Endothelial cell (in vitro differentiated cells): ENCODE measurements around the gene TNFRSF1B. TPM values are rescaled to one million over a fixed set of nuclear protein-coding genes. Genes with fewer than 3 reads are reported as not detected.

Experiments
- DNase-seq: peaks from one replicate; pipeline ENCODE4 v3.0.0; 2021; ENCODE audit warnings: low spot score
- H3K27ac Mint-ChIP-seq: one replicate; pipeline ENCODE4 v1.8.0; 2021; ENCODE audit warnings: mixed read lengths, inconsistent platforms; ENCODE audit not compliant: unreplicated experiment
- H3K27me3 Mint-ChIP-seq: one replicate; pipeline ENCODE4 v1.8.0; 2021; ENCODE audit warnings: mild to moderate bottlenecking, moderate library complexity, mixed read lengths, inconsistent platforms; ENCODE audit not compliant: unreplicated experiment
- H3K36me3 Mint-ChIP-seq: one replicate; pipeline ENCODE4 v1.8.0; 2021; ENCODE audit warnings: mild to moderate bottlenecking, low read depth, mixed read lengths, inconsistent platforms; ENCODE audit not compliant: unreplicated experiment
- H3K4me1 Mint-ChIP-seq: one replicate; pipeline ENCODE4 v1.8.0; 2021; ENCODE audit warnings: mild to moderate bottlenecking, mixed read lengths, inconsistent platforms; ENCODE audit not compliant: unreplicated experiment
- H3K4me3 Mint-ChIP-seq: one replicate; pipeline ENCODE4 v1.8.0; 2021; ENCODE audit warnings: mild to moderate bottlenecking, mixed read lengths, inconsistent platforms; ENCODE audit not compliant: unreplicated experiment
- H3K9me3 Mint-ChIP-seq: one replicate; pipeline ENCODE4 v1.8.0; 2021; ENCODE audit warnings: mixed read lengths, inconsistent platforms; ENCODE audit not compliant: unreplicated experiment
- CTCF ChIP-seq: fragments of 200-600 bp; sonication (generic); IDR thresholded peaks from one replicate; pipeline ENCODE4 v1.5.0; 2021; ENCODE audit warnings: antibody characterized with exemption; ENCODE audit not compliant: unreplicated experiment
- total RNA-seq: library from RNA; stranded (reverse); fragmentation: NEBNext Ultra II Directional; extraction: Animal tissue kit (Norgen Biotek cat#: 25700); gene quantifications from one replicate; pipeline ENCODE4 v1.2.1, GENCODE V29; 2021; ENCODE audit not compliant: unreplicated experiment

TNFRSF1B gene
- total RNA-seq, 1 donor from 2014 or later: 142 TPM

DNA sequence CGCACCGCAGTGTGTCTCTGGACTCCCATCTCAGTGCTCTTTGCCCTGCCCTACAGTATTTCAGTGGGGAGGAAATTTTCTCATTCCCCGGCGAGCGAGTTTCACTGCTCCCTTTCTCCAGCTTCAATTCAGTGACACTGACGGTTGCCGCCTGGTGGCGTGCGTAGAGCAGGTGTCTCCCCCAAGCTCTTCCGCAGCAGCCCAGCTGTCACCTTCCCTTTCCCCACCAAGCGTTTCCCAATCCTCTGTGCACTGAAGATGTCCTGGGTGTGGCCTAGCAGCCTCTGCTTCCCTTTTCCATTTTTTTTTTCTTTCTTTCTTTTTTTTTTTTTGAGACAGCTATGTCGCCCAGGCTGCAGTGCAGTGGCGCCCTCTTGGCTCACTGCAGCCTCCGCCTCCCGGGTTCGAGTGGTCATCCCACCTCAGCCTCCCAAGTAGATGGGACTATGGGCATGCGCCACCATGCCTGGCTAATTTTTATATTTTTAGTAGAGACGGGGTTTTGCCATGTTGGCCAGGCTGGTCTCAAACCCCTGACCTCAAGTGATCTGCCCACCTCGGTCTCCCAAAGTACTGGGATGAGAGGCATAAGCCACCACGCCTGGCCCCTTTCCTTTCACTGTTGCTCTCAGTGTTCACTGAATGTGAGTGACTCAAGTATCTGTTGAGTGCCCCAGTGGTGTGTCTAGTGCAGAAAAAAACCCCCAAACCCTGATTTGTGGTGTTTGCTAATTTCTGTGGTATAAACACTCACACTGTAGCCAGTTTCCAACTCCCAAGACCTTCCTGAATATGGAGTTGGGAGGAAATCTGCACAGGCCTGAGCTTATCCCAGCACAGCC, 30.1 kb downstream of the TNFRSF1B start:
- TF ChIP-seq CTCF: peak; percentile 27
- DNase-seq: no peak

GRCh38 chr1:12197483-12197880, 30.7 kb downstream of the TNFRSF1B start:
- no peak for DNase-seq
- H3K4me3 Mint-ChIP-seq: no peak overlapping the region
- TF ChIP-seq CTCF: no peak
- H3K27ac Mint-ChIP-seq: no peak overlapping the region
- H3K36me3 Mint-ChIP-seq: peaks cover 38% of the 10 kb centered on the region
- peaks cover 8% of the 10 kb centered on the region for H3K4me1 Mint-ChIP-seq
- H3K9me3 Mint-ChIP-seq: no peaks in the 10 kb centered on the region
- H3K27me3 Mint-ChIP-seq: peaks cover 4% of the 10 kb centered on the region

More for the DNA sequence above, 30.1 kb downstream of the TNFRSF1B start:
- Mint-ChIP-seq H3K36me3 (peaks cover 36% of the 10 kb centered on the region), H3K4me1 (peaks cover 8% of the 10 kb centered on the region), H3K27me3 (peaks cover 5% of the 10 kb centered on the region), H3K4me3 (no peak overlapping the region), H3K27ac (no peak overlapping the region), H3K9me3 (no peaks in the 10 kb centered on the region)

- H3K9me3 Mint-ChIP-seq: no peaks in the 10 kb centered on the region
- H3K4me1 Mint-ChIP-seq: no peaks in the 10 kb centered on the region
- H3K27ac Mint-ChIP-seq: no peak overlapping the region
- H3K36me3 Mint-ChIP-seq: peaks cover 25% of the 10 kb centered on the region
- no peaks in the 10 kb centered on the region for H3K27me3 Mint-ChIP-seq
- no peak for DNase-seq
- no peak overlapping the region for H3K4me3 Mint-ChIP-seq
- no peak for TF ChIP-seq CTCF
These were observed 33.4 kb downstream of the TNFRSF1B start for GRCh38 chr1:12200208-12200607.

- no peaks in the 10 kb centered on the region for H3K4me1 Mint-ChIP-seq
- no peak for TF ChIP-seq CTCF
- H3K9me3 Mint-ChIP-seq: no peaks in the 10 kb centered on the region
- no peak overlapping the region for H3K4me3 Mint-ChIP-seq
- H3K27ac Mint-ChIP-seq: no peak overlapping the region
- DNase-seq: no peak
- peaks cover 5% of the 10 kb centered on the region for H3K27me3 Mint-ChIP-seq
- H3K36me3 Mint-ChIP-seq: peaks cover 25% of the 10 kb centered on the region
These were observed 34.8 kb downstream of the TNFRSF1B start for GRCh38 chr1:12201352-12202189.

DNA sequence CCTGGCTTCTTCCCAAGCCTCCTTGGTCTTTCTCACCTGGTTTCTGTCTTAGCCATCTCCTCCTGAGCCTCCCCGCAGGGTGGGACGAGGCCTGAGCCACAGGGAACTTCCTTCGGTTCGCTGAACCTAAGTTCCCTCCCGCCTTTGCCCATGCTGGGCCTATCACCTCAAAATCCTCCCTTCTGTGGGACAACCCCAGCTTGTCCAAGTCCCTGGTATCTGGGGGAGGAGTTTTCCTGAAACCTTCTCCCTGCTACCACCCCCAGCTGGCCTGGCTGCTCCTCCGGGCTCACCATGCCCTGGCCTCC, 35.4 kb downstream of the TNFRSF1B start:
- H3K36me3 Mint-ChIP-seq: peaks cover 25% of the 10 kb centered on the region
- H3K27ac Mint-ChIP-seq: no peak overlapping the region
- no peak for TF ChIP-seq CTCF
- no peaks in the 10 kb centered on the region for H3K9me3 Mint-ChIP-seq
- no peaks in the 10 kb centered on the region for H3K4me1 Mint-ChIP-seq
- H3K4me3 Mint-ChIP-seq: peak overlapping the region; percentile 60
- H3K27me3 Mint-ChIP-seq: peaks cover 5% of the 10 kb centered on the region
- DNase-seq: no peak
